D721Med (cell line): ENCODE results near the gene RETN.

Source experiments
- DNase-seq: peaks from one replicate; pipeline ENCODE4 v3.0.0; 2011; ENCODE audit warnings: low spot score; ENCODE audit not compliant: insufficient read length
- FAIRE-seq: peaks from 2 replicates; lab custom pipeline; 2011; peaks lifted over from hg19 to GRCh38; lab: Jason Lieb, UNC
- CTCF ChIP-seq: IDR thresholded peaks from 2 replicates; pipeline ENCODE4 v1.5.1; 2012; ENCODE audit warnings: mild to moderate bottlenecking, control low read depth; ENCODE audit not compliant: insufficient read depth; ENCODE audit errors: missing control alignments

RETN gene

DNA sequence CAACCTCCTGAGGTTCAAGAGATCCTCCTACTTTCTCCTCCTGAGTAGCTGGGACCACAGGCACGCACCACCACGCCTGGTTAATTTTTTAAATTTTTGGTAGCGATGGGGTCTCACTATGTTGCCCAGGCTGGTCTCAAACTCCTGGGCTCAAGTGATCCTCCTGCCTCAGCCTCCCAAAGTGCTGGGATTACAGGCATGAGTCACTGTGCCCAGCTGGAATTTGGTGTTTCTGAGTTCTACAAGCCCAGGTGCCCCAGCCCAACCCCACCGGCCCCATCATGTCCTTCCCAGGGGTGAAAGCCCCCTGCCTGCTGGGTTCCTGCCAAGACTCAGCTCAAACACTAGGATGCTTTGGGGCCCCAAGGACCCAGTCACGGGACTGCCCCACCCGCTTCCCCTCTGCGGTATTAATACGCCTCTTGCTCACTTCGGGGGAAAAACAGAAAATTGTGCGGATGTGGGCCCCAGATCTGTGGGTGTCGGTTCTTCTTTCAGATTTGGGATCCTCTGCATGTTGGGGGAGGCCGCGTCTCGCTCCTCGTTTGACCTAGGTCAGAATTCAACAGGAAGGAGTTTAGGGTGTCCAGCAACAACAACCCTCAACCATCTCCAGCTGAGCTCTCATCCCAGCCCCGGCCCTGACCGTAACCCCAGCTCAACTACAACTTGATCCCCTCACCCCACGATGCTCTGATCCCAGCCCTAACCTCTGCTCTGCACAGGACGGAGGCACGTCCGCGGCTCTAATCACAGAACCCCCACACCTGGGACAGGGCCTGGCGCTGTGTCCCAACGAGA is 36.7 kb downstream of the RETN start:
- DNase-seq (no peak), FAIRE-seq (no peak)
- TF ChIP-seq CTCF = no peak

- FAIRE-seq (no peak), DNase-seq (no peak)
- no peak for TF ChIP-seq CTCF
Measured at GRCh38 chr19:7706188-7706954, 37.5 kb downstream of the RETN start.

DNA sequence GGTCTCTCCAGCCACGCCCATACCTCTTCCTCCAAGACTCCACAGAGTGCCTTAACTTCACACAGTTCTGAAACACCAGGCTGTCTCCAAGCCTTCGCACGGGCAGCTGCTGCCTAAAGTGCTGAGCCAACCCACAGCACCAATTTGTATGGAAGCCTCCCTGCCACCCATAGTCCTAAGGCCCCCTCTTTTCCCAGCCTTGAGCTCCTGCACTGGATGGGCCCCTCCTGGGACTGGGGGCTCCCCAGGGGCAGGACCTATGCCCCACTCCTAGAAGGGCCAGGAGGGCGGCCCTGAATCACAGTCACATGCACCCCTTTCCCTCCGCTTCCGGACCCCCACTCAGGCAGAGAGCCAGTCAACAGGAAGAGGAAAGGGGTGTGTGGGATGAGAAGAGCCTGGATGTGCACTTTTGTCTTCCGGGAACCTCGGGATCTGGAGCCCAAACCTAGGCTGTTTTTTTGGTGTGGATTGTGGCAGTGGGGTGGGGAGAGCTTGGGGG is 38.2 kb downstream of the RETN start:
- DNase-seq = no peak
- FAIRE-seq = no peak
- no peak for TF ChIP-seq CTCF

- no peak for TF ChIP-seq CTCF
- FAIRE-seq (no peak), DNase-seq (no peak)
Measured at GRCh38 chr19:7709932-7710460, 41.1 kb downstream of the RETN start.

DNA sequence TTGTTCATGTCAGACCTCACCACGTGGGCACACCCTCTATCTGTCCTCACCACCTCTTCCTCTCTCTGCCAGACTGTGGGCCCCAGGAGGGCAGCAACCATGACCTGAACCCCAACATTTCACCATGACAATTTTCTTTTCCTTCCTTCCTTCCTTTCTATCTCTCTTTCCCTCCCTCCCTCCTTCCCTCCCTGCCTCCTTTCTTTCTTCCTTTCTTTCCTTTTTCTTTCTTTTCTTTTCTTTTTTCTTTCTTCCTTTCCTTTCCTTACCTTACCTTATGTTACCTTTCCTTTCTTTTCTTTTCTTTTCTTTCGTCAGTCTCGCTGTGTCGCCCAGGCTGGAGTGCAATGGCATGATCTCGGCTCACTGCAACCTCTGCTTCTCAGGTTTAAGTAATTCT is 41.8 kb downstream of the RETN start:
- FAIRE-seq (no peak), DNase-seq (no peak)
- no peak for TF ChIP-seq CTCF

DNA sequence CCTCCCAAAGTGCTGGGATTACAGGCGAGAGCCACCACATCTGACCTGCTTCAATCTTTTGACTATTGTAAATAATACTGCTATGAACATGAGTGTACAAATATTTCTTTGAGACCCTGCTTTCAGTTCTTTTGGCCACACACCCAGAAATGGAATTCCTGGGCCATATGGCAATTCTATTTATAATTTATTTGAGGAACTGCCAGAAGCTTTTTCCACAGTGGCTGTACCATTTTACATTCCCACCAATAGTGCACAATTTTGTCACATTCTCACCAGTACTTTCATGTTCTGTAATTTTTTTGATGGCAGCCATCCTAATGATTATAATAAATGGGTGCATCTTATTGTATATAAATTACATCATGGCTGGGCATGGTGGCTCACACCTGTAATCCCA is 46.8 kb downstream of the RETN start:
- no peak for FAIRE-seq
- no peak for DNase-seq
- TF ChIP-seq CTCF = no peak
